NCI-H2196 (cell line): ENCODE results near the gene FAM236B.
"Not testable (repeated sequence)": the region's sequence is repeated elsewhere in the genome, so short reads cannot be mapped to it uniquely, and the experiment has no call there.

Source experiments
- DNase-seq: peaks from one replicate; lab custom pipeline; 2025; ENCODE audit not compliant: unreplicated experiment; lab: John Stamatoyannopoulos, UW

Gene FAM236B

GRCh38 chrX:72782560-72782959 lies at the start of gene FAM236B:
Gene FAM236B (minus strand): TSS chrX:72782660. CDS start chrX:72782560, 100 bp downstream.
- DNase-seq: not testable (repeated sequence)

DNA sequence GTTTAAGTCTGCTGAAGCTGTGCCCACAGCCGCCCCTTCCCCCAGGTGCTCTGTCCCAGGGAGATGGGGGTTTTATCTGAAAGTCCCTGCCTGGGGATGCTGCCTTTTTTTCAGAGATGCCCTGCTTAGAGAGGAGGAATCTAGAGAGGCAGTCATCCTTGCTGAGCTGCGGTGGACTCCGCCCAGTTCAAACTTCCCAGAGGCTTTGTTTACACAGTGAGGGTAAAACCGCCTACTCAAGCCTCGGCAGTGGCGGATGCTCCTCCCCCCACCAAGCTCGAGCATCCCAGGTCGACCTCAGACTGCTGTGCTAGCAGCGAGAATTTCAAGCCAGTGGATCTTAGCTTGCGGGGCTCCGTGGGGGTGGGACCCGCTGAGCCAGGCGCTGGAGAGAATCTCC lies 48.2 kb upstream of the FAM236B start:
- DNase-seq: not testable (repeated sequence)

- not testable (repeated sequence) for DNase-seq
These were observed 25.6 kb upstream of the FAM236B start, which contains the start of gene FAM236D for GRCh38 chrX:72808110-72808509. Gene FAM236D (minus strand): TSS chrX:72808210. CDS start chrX:72808110, 100 bp downstream.

DNA sequence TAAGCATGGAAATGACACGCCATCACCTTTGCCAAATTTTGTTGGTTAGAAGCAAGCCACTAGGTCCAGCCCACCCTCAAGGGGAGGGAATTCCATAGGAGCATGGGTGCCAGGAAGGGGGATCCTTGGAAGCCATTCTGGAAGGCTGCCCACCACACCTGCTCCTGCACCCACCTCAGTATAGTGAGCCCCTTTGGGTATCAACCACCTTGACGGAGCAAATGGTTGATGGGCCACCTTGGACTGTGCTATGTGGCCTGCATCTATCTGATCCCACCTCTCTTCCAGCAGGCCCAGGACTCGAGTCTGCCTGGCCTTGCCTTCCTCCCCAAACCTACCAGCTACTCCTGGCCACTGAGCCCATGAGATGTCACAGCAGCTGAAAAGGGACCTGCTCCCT lies 7.9 kb upstream of the FAM236B start:
- DNase-seq: not testable (repeated sequence)

- DNase-seq: not testable (repeated sequence)
These were observed 5.7 kb upstream of the FAM236B start for GRCh38 chrX:72788142-72788541.

- DNase-seq: not testable (repeated sequence)
These were observed 1.5 kb upstream of the FAM236B start for GRCh38 chrX:72783964-72784363.

DNA sequence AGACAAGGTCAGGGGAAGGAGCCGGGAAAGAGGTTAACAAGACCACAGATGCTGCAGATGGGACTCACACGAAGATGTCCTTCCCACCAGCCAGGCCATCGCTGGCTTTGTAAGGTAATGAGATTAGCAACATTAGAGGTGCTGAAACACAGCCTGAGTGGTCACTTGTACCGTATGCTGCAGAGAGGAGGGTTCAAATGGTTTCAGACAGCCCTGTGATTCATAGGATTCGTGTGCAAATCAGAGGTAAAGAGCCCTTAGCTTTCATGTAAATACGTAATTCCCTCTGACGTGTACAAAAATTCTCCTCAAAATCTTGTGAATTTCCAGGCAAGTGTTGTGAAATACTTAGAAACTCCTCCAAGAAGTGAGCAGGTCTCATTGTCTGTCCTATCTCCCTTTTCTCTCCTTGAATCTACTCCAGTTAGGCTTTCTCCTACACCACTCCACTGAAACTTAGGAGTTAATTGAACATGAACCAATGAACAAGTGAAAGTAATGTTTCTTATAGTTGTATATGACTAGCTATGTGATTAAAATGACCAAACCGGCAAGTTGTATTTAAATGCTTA lies 991 bp upstream of the FAM236B start:
- not testable (repeated sequence) for DNase-seq

DNA sequence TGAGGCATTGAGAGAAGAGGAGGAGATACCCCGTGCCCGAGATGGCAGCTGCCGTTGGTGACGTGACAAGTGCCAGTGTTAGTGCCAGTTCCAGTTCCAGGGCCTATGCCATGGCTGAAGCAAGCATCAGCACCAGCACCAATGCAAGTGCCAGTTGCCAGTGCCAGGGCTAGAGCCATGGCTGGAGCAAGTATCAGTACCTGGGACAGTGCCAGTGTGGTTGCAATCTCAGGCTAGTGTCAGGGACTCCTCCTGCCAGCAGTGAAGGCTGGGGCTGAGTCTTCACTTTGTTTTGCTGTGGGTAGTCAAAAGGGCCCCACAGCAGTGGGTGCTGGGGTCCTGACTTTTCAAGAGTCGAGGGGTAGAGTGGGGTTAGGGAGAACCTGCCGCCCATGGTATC lies 4.3 kb downstream of the FAM236B start:
- DNase-seq: not testable (repeated sequence)

- not testable (repeated sequence) for DNase-seq
These were observed 5.0 kb downstream of the FAM236B start for GRCh38 chrX:72777467-72777790.

- not testable (repeated sequence) for DNase-seq
These were observed 5.6 kb downstream of the FAM236B start, which contains the start of gene DMRTC1B for GRCh38 chrX:72776653-72777466. Gene DMRTC1B (plus strand): TSS chrX:72776890. CDS start chrX:72845136, 68,246 bp downstream.

DNA sequence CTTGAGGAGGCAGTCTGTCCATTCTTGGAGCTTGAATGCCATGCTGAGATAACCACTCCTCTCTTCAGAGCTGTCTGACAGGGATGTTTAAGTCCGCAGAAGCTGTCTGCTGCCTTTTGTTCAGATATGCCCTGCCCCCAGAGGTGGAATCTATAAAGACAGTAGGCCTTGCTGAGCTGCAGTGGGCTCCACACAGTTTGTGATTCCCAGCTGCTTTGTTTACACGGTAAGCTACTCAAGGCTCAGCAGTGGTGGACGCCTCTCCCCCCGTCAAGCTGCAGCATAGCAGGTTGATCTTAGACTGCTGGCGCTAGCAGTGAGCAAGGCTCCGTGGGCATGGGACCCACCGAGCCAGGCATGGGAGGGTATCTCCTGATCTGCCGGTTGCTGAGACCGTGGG lies 22.0 kb downstream of the FAM236B start:
- not testable (repeated sequence) for DNase-seq

- DNase-seq: not testable (repeated sequence)
These were observed 33.9 kb downstream of the FAM236B start for GRCh38 chrX:72748545-72748944.

DNA sequence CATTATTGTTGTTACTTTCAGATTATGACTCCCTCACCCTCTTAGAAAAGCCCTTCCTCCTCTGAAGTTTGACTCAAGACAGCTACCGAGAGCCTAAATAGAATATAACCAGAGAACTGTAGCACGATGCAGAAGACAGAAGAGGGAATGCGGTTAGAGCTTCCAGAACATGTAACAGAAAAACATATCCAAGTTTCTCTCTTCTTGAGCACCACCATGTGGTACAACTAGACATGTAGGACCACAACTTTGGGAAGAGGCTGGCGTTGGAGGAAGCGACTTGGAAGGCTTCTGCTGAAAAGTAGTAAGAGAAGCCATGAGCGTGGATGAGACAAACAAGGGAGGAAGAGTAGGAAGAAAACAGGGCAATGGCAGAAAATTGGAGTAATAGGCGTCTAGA lies 36.9 kb downstream of the FAM236B start:
- DNase-seq: not testable (repeated sequence)

GRCh38 chrX:72735561-72735960 lies 46.9 kb downstream of the FAM236B start:
- no peak for DNase-seq

DNA sequence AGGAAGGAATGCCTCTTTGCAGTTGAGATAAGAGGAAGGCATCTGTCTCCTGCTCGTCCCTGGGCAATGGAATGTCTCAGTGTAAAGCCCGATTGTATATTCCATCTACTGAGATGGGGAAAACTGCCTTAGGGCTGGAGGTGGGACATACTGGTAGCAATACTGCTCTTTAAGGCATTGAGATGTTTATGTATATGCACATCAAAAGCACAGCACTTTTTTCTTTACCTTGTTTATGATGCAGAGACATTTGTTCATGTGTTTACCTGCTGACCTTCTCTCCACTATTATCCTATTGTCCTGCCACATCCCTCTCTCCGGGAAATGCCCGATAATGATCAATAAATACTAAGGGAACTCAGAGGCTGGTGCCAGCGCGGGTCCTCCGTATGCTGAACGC lies 48.8 kb downstream of the FAM236B start:
- DNase-seq: not testable (repeated sequence)
